ENCODE data around the gene TRMT61A.

- TF ChIP-seq, protein P1, sequence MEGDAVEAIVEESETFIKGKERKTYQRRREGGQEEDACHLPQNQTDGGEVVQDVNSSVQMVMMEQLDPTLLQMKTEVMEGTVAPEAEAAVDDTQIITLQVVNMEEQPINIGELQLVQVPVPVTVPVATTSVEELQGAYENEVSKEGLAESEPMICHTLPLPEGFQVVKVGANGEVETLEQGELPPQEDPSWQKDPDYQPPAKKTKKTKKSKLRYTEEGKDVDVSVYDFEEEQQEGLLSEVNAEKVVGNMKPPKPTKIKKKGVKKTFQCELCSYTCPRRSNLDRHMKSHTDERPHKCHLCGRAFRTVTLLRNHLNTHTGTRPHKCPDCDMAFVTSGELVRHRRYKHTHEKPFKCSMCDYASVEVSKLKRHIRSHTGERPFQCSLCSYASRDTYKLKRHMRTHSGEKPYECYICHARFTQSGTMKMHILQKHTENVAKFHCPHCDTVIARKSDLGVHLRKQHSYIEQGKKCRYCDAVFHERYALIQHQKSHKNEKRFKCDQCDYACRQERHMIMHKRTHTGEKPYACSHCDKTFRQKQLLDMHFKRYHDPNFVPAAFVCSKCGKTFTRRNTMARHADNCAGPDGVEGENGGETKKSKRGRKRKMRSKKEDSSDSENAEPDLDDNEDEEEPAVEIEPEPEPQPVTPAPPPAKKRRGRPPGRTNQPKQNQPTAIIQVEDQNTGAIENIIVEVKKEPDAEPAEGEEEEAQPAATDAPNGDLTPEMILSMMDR (IDR thresholded peaks at IDR 0.05 in 2 of 3, conservative IDR thresholded peaks at IDR 0.05 in 1 of 3; ENCODE audit: borderline replicate concordance in 1 of 3, insufficient read depth in 1 of 3, low read depth in 2 of 3, low read length in 2 of 3), result no peak
- no peak for TF ChIP-seq EGR1 (IDR thresholded peaks at IDR 0.05; ENCODE audit: low read depth)
- no peak for TF ChIP-seq ATF3 (IDR thresholded peaks at IDR 0.05)
- TF ChIP-seq POLR2A (IDR thresholded peaks at IDR 0.05; ENCODE audit: borderline replicate concordance, extremely low read depth, insufficient read depth, insufficient read length), result no peak
- no peak for TF ChIP-seq ZBTB33 (IDR thresholded peaks at IDR 0.05; ENCODE audit: extremely low read depth, insufficient replicate concordance, low read length)
- no peak for TF ChIP-seq JUND (IDR thresholded peaks at IDR 0.05)
- no peak for TF ChIP-seq EZH2 (IDR thresholded peaks at IDR 0.05)
- no peak for TF ChIP-seq CEBPB (IDR thresholded peaks at IDR 0.05; ENCODE audit: low read depth)
- TF ChIP-seq EZH2phosphoT487 (IDR thresholded peaks at IDR 0.05; ENCODE audit: borderline replicate concordance), result no peak
Measured at GRCh38 chr14:103545915-103546651, 17.1 kb downstream of the TRMT61A start.
